ENCODE data around the gene PSMB7. TPM values are rescaled to one million over a fixed set of nuclear protein-coding genes. Genes with fewer than 3 reads are reported as not detected.

Gene PSMB7
- total RNA-seq, 3 donors from 2014 or later, result 157 to 206 (median 162) TPM

GRCh38 chr9:124325816-124326215, 89.4 kb downstream of the PSMB7 start:
- intact Hi-C loops (cut with DNase I; ENCODE audit: low total_unique reads), result no loop called here
- Histone ChIP-seq H3K27ac (no peak overlapping the region), H3K4me3 (no peak overlapping the region), H3K36me3 (peaks cover 4% of the 10 kb centered on the region), H3K4me1 (no peaks in the 10 kb centered on the region), H3K27me3 (no peaks in the 10 kb centered on the region), H3K9me3 (no peaks in the 10 kb centered on the region)
- TF ChIP-seq POLR2AphosphoS5 (IDR thresholded peaks at IDR 0.05) (no peak), CTCF (IDR thresholded peaks at IDR 0.05) (no peak), POLR2A (IDR thresholded peaks at IDR 0.05) (no peak)
- DNase-seq (ENCODE audit: low spot score in 2 of 2), result no peak

GRCh38 chr9:124323904-124324303, 91.3 kb downstream of the PSMB7 start:
- no peaks in the 10 kb centered on the region for H3K36me3 ChIP-seq
- no peak overlapping the region for H3K27ac ChIP-seq
- H3K4me1 ChIP-seq, result no peaks in the 10 kb centered on the region
- no peak overlapping the region for H3K4me3 ChIP-seq
- TF ChIP-seq POLR2A (IDR thresholded peaks at IDR 0.05) (no peak), CTCF (IDR thresholded peaks at IDR 0.05) (no peak), POLR2AphosphoS5 (IDR thresholded peaks at IDR 0.05) (no peak)
- H3K27me3 ChIP-seq, result no peaks in the 10 kb centered on the region
- DNase-seq (ENCODE audit: low spot score in 2 of 2), result no peak
- intact Hi-C loops (cut with DNase I; ENCODE audit: low total_unique reads), result no loop called here
- H3K9me3 ChIP-seq, result no peaks in the 10 kb centered on the region

GRCh38 chr9:124322618-124323432, 92.4 kb downstream of the PSMB7 start:
- no peak for DNase-seq (ENCODE audit: low spot score in 2 of 2)
- Histone ChIP-seq H3K36me3 (no peaks in the 10 kb centered on the region), H3K27me3 (no peaks in the 10 kb centered on the region), H3K4me1 (no peaks in the 10 kb centered on the region), H3K9me3 (no peaks in the 10 kb centered on the region), H3K4me3 (no peak overlapping the region), H3K27ac (no peak overlapping the region)
- intact Hi-C loops (cut with DNase I; ENCODE audit: low total_unique reads), result no loop called here
- TF ChIP-seq POLR2AphosphoS5 (IDR thresholded peaks at IDR 0.05) (no peak), POLR2A (IDR thresholded peaks at IDR 0.05) (no peak), CTCF (IDR thresholded peaks at IDR 0.05) (no peak)

GRCh38 chr9:124321935-124322334, 93.3 kb downstream of the PSMB7 start:
- TF ChIP-seq POLR2A (IDR thresholded peaks at IDR 0.05) (no peak), POLR2AphosphoS5 (IDR thresholded peaks at IDR 0.05) (no peak)

GRCh38 chr9:124321416-124321815, 93.8 kb downstream of the PSMB7 start:
- H3K4me3 ChIP-seq, result no peak overlapping the region
- intact Hi-C loops (cut with DNase I; ENCODE audit: low total_unique reads), result no loop called here
- H3K9me3 ChIP-seq, result no peaks in the 10 kb centered on the region
- DNase-seq (ENCODE audit: low spot score in 2 of 2), result no peak
- no peak overlapping the region for H3K27ac ChIP-seq
- no peaks in the 10 kb centered on the region for H3K27me3 ChIP-seq
- TF ChIP-seq POLR2AphosphoS5 (IDR thresholded peaks at IDR 0.05) (no peak), POLR2A (IDR thresholded peaks at IDR 0.05) (no peak), CTCF (IDR thresholded peaks at IDR 0.05) (no peak)
- H3K4me1 ChIP-seq, result no peaks in the 10 kb centered on the region
- H3K36me3 ChIP-seq, result no peaks in the 10 kb centered on the region

More at GRCh38 chr9:124321935-124322334, 93.3 kb downstream of the PSMB7 start:
- no peak for DNase-seq (ENCODE audit: low spot score in 2 of 2)
- Histone ChIP-seq H3K27me3 (no peaks in the 10 kb centered on the region), H3K36me3 (no peaks in the 10 kb centered on the region), H3K4me3 (no peak overlapping the region), H3K9me3 (no peaks in the 10 kb centered on the region), H3K4me1 (no peaks in the 10 kb centered on the region), H3K27ac (no peak overlapping the region)
- intact Hi-C loops (cut with DNase I; ENCODE audit: low total_unique reads), result no loop called here
